ENCODE measurements around the gene ATP2C2.
"Not testable (repeated sequence)": the region's sequence is repeated elsewhere in the genome, so short reads cannot be mapped to it uniquely, and the experiment has no call there.

Gene ATP2C2

DNA sequence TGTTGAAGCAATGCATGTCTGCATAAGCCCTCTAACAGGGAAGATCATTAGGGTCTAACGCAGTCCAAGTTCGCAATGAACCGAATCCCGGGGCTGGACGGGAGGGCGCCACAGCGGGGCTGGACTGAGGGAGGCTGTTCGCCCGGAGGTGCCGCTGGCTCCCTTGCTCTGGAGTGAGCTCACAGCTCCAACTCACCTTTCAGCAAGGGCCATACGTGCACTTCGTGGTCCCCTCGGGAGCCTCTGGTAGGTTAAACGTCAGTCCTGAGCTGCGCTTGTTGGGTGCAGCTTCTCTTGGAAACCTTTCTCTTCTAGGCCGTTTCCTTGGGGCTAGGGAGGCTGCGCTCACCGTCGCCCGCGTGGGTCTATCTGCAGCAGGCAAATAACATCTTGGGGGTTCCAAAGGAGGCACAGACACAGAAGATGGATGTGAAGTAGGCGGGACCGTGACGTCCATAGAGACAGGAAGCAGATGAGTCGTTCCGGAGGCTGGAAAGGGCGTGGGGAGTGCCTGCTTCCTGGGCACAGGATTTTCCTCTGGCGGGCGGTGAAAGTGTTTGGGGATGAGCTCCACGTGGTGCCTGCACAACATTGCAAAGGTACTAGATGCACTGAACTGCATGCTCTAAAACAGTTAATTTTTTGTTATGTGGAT, 21.9 kb downstream of the ATP2C2 start:
- H3K4me1 ChIP-seq (ENCODE audit: control insufficient read depth, low read length), result no peaks in the 10 kb centered on the region
- H3K4me3 ChIP-seq (ENCODE audit: low read length), result no peak overlapping the region
- H3K27ac ChIP-seq (ENCODE audit: low read depth, low read length), result no peak overlapping the region
- H3K36me3 ChIP-seq (ENCODE audit: control insufficient read depth, low read length), result no peaks in the 10 kb centered on the region
- H3K9me2 ChIP-seq (replicated peaks; ENCODE audit: control insufficient read depth, low read length), result no peaks in the 10 kb centered on the region
- TF ChIP-seq EZH2phosphoT487 (IDR thresholded peaks at IDR 0.05; ENCODE audit: borderline replicate concordance, low read length), result no peak
- TF ChIP-seq, protein P1, sequence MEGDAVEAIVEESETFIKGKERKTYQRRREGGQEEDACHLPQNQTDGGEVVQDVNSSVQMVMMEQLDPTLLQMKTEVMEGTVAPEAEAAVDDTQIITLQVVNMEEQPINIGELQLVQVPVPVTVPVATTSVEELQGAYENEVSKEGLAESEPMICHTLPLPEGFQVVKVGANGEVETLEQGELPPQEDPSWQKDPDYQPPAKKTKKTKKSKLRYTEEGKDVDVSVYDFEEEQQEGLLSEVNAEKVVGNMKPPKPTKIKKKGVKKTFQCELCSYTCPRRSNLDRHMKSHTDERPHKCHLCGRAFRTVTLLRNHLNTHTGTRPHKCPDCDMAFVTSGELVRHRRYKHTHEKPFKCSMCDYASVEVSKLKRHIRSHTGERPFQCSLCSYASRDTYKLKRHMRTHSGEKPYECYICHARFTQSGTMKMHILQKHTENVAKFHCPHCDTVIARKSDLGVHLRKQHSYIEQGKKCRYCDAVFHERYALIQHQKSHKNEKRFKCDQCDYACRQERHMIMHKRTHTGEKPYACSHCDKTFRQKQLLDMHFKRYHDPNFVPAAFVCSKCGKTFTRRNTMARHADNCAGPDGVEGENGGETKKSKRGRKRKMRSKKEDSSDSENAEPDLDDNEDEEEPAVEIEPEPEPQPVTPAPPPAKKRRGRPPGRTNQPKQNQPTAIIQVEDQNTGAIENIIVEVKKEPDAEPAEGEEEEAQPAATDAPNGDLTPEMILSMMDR (IDR thresholded peaks at IDR 0.05; ENCODE audit: low read depth, low read length, poor library complexity, severe bottlenecking), result no peak
- no peaks in the 10 kb centered on the region for H3K79me2 ChIP-seq (ENCODE audit: control insufficient read depth, low read length)
- H3K27me3 ChIP-seq (ENCODE audit: control insufficient read depth, low read length), result no peaks in the 10 kb centered on the region
- H4K20me1 ChIP-seq (ENCODE audit: control insufficient read depth, insufficient read depth, low read depth, low read length), result no peaks in the 10 kb centered on the region
- H3F3A ChIP-seq (ENCODE audit: control insufficient read depth, insufficient read depth), result no peaks in the 10 kb centered on the region
- H3K4me2 ChIP-seq (ENCODE audit: low read length), result no peak overlapping the region
- no peaks in the 10 kb centered on the region for H3K9me3 ChIP-seq (ENCODE audit: control insufficient read depth, insufficient read depth, low read length)

DNA sequence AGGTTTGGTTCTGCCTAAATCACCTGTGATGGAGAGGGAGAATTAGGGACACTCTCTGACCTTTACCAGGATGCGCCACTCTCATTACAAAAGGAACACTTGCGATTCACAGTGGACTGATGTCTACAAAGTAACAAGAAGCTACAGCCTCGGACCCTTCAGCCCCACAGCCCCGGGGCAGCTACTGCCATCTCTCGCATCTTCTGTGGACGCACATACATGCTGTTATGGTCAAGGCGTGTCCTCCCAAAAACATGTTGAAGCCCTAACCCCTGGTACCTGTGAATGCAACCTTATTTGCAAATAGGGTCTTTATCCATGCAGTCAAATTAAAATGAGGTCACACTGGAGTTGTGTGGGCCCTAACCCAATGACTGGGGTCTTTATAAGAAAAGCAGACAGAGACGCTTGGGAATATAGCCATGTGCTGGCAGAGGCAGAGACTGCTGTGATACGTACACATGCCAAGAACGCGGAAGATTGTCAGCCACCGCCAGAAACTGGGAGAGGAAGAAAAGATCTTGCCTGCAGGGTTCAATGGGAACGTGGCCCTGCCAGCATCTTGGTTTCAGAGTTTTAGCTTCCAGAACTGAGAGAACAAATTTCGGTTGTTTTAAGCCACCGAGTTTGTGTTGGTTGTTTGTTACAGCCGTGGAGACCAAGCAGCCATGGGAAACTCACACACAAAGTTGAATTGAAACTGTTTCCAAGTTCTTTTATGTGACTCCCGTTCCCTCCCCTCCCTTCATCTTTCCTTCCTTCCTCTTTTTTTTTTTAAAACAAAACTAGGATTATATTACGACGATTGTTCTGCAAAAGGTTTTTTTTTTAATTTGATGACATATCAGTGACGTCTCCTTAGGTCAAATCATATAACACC, 23.1 kb downstream of the ATP2C2 start:
- H3F3A ChIP-seq (ENCODE audit: control insufficient read depth, insufficient read depth), result no peaks in the 10 kb centered on the region
- no peaks in the 10 kb centered on the region for H3K79me2 ChIP-seq (ENCODE audit: control insufficient read depth, low read length)
- no peaks in the 10 kb centered on the region for H3K36me3 ChIP-seq (ENCODE audit: control insufficient read depth, low read length)
- no peaks in the 10 kb centered on the region for H3K27me3 ChIP-seq (ENCODE audit: control insufficient read depth, low read length)
- H3K4me3 ChIP-seq (ENCODE audit: low read length), result no peak overlapping the region
- no peak overlapping the region for H3K27ac ChIP-seq (ENCODE audit: low read depth, low read length)
- no peaks in the 10 kb centered on the region for H3K9me3 ChIP-seq (ENCODE audit: control insufficient read depth, insufficient read depth, low read length)
- no peak for TF ChIP-seq EZH2phosphoT487 (IDR thresholded peaks at IDR 0.05; ENCODE audit: borderline replicate concordance, low read length)
- TF ChIP-seq, protein P1 (IDR thresholded peaks at IDR 0.05; ENCODE audit: low read depth, low read length, poor library complexity, severe bottlenecking), result no peak
- H4K20me1 ChIP-seq (ENCODE audit: control insufficient read depth, insufficient read depth, low read depth, low read length), result no peaks in the 10 kb centered on the region
- no peak overlapping the region for H3K4me2 ChIP-seq (ENCODE audit: low read length)
- no peaks in the 10 kb centered on the region for H3K4me1 ChIP-seq (ENCODE audit: control insufficient read depth, low read length)
- H3K9me2 ChIP-seq (replicated peaks; ENCODE audit: control insufficient read depth, low read length), result no peaks in the 10 kb centered on the region

DNA sequence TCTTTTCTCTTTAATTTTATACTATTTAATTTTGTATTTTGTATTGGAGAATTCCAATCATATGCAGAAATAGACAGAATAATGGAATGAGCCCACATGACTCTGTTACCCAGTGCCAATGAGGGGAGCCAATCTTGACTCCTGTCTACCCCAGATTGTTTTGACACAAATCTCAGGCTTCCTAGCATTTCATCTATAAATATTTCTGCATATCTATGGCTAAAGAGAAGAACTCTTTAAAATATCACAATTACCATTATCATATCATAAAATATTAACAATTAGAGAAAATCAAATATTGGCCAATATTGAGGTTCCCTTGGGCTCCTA, 23.7 kb downstream of the ATP2C2 start:
- TF ChIP-seq, protein P1 (IDR thresholded peaks at IDR 0.05; ENCODE audit: low read depth, low read length, poor library complexity, severe bottlenecking), result no peak
- no peak for TF ChIP-seq EZH2phosphoT487 (IDR thresholded peaks at IDR 0.05; ENCODE audit: borderline replicate concordance, low read length)
- Histone ChIP-seq H3K4me2 (ENCODE audit: low read length) (no peak overlapping the region), H3K27me3 (ENCODE audit: control insufficient read depth, low read length) (no peaks in the 10 kb centered on the region), H3F3A (ENCODE audit: control insufficient read depth, insufficient read depth) (no peaks in the 10 kb centered on the region), H4K20me1 (ENCODE audit: control insufficient read depth, insufficient read depth, low read depth, low read length) (no peaks in the 10 kb centered on the region), H3K79me2 (ENCODE audit: control insufficient read depth, low read length) (no peaks in the 10 kb centered on the region), H3K9me2 (replicated peaks; ENCODE audit: control insufficient read depth, low read length) (no peaks in the 10 kb centered on the region), H3K27ac (ENCODE audit: low read depth, low read length) (no peak overlapping the region), H3K9me3 (ENCODE audit: control insufficient read depth, insufficient read depth, low read length) (0 out of 2 replicates have a peak, but pooled peaks cover 3% of the 10 kb centered on the region), H3K4me3 (ENCODE audit: low read length) (no peak overlapping the region), H3K36me3 (ENCODE audit: control insufficient read depth, low read length) (no peaks in the 10 kb centered on the region), H3K4me1 (ENCODE audit: control insufficient read depth, low read length) (no peaks in the 10 kb centered on the region)

DNA sequence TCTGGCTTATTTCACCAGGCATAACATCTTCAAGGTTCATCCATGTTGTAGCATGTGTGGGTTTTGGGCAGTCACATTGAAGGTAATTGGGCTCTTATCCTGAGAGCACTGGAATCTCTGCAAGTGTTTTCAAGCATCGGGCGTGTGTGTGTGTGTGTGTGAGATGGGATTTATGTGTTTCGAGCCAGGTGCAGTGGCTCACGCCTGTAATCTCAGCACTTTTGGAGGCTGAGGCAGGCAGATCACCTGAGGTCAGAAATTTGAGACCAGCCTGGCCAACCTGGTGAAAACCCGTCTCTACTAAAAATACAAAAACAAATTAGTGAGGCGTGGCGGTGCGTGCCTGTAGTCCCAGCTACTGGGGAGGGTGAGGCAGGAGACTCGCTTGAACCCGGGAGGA, 27.7 kb downstream of the ATP2C2 start:
- H4K20me1 ChIP-seq (ENCODE audit: control insufficient read depth, insufficient read depth, low read depth, low read length); H3K27ac ChIP-seq (ENCODE audit: low read depth, low read length); H3K4me2 ChIP-seq (ENCODE audit: low read length): not testable (repeated sequence)

More for the DNA sequence above, 27.7 kb downstream of the ATP2C2 start:
- not testable (repeated sequence) for H3K4me3 ChIP-seq (ENCODE audit: low read length); H3F3A ChIP-seq (ENCODE audit: control insufficient read depth, insufficient read depth); H3K27me3 ChIP-seq (ENCODE audit: control insufficient read depth, low read length); H3K4me1 ChIP-seq (ENCODE audit: control insufficient read depth, low read length); H3K79me2 ChIP-seq (ENCODE audit: control insufficient read depth, low read length); H3K9me3 ChIP-seq (ENCODE audit: control insufficient read depth, insufficient read depth, low read length); H3K36me3 ChIP-seq (ENCODE audit: control insufficient read depth, low read length); H3K9me2 ChIP-seq (replicated peaks; ENCODE audit: control insufficient read depth, low read length)
